Ishikawa (cell line): ENCODE measurements around the gene TRIM44.

Source experiments
- CEBPB ChIP-seq: IDR thresholded peaks from 2 replicates; pipeline ENCODE4 v1.6.1; 2012
- CREB1 ChIP-seq: IDR thresholded peaks from 2 replicates; pipeline ENCODE4 v1.6.1; 2012; ENCODE audit warnings: low read depth
- EGR1 ChIP-seq: IDR thresholded peaks from 2 replicates; pipeline ENCODE4 v1.6.1; 2012
- EP300 ChIP-seq: IDR thresholded peaks from 2 replicates; pipeline ENCODE4 v1.6.1; 2012; ENCODE audit warnings: borderline replicate concordance
- FOXM1 ChIP-seq: IDR thresholded peaks from 2 replicates; pipeline ENCODE4 v1.6.1; 2012; ENCODE audit warnings: low read depth, borderline replicate concordance
- NFIC ChIP-seq: IDR thresholded peaks from 2 replicates; pipeline ENCODE4 v1.6.1; 2012
- RAD21 ChIP-seq: IDR thresholded peaks from 2 replicates; pipeline ENCODE4 v1.6.1; 2012; ENCODE audit warnings: low read depth
- TAF1 ChIP-seq: IDR thresholded peaks from 2 replicates; pipeline ENCODE4 v1.6.1; 2012; ENCODE audit warnings: low read depth, mild to moderate bottlenecking
- TCF12 ChIP-seq: IDR thresholded peaks from 2 replicates; pipeline ENCODE4 v1.6.1; 2012; ENCODE audit warnings: low read depth
- TEAD4 ChIP-seq: IDR thresholded peaks from 2 replicates; pipeline ENCODE4 v1.6.1; 2012
- USF1 ChIP-seq: IDR thresholded peaks from 2 replicates; pipeline ENCODE4 v1.6.1; 2012
- YY1 ChIP-seq: IDR thresholded peaks from 2 replicates; pipeline ENCODE4 v1.6.1; 2012; ENCODE audit warnings: low read depth
- ZBTB7A ChIP-seq: IDR thresholded peaks from 2 replicates; pipeline ENCODE4 v1.6.1; 2012; ENCODE audit warnings: low read depth
- TF ChIP-seq, protein P1 (sequence below): IDR thresholded peaks from 2 replicates; pipeline ENCODE4 v1.6.1; 2012; ENCODE audit warnings: low read depth, mild to moderate bottlenecking
- TF ChIP-seq, protein P2 (sequence below): IDR thresholded peaks from 2 replicates; pipeline ENCODE4 v1.6.1; 2012

Gene TRIM44

GRCh38 chr11:35740061-35740799 is 77.7 kb downstream of the TRIM44 start:
- TF ChIP-seq YY1: no peak

- TF ChIP-seq USF1 (no peak), NFIC (no peak), EGR1 (no peak), RAD21 (no peak), TCF12 (no peak), CEBPB (no peak), FOXM1 (no peak), TAF1 (no peak), EP300 (no peak), ZBTB7A (no peak), CREB1 (no peak), TEAD4 (no peak)
- TF ChIP-seq, protein P1, sequence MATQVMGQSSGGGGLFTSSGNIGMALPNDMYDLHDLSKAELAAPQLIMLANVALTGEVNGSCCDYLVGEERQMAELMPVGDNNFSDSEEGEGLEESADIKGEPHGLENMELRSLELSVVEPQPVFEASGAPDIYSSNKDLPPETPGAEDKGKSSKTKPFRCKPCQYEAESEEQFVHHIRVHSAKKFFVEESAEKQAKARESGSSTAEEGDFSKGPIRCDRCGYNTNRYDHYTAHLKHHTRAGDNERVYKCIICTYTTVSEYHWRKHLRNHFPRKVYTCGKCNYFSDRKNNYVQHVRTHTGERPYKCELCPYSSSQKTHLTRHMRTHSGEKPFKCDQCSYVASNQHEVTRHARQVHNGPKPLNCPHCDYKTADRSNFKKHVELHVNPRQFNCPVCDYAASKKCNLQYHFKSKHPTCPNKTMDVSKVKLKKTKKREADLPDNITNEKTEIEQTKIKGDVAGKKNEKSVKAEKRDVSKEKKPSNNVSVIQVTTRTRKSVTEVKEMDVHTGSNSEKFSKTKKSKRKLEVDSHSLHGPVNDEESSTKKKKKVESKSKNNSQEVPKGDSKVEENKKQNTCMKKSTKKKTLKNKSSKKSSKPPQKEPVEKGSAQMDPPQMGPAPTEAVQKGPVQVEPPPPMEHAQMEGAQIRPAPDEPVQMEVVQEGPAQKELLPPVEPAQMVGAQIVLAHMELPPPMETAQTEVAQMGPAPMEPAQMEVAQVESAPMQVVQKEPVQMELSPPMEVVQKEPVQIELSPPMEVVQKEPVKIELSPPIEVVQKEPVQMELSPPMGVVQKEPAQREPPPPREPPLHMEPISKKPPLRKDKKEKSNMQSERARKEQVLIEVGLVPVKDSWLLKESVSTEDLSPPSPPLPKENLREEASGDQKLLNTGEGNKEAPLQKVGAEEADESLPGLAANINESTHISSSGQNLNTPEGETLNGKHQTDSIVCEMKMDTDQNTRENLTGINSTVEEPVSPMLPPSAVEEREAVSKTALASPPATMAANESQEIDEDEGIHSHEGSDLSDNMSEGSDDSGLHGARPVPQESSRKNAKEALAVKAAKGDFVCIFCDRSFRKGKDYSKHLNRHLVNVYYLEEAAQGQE: no peak
- TF ChIP-seq, protein P2, sequence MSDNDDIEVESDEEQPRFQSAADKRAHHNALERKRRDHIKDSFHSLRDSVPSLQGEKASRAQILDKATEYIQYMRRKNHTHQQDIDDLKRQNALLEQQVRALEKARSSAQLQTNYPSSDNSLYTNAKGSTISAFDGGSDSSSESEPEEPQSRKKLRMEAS: no peak
Observed at GRCh38 chr11:35742707-35743454, 80.3 kb downstream of the TRIM44 start.

DNA sequence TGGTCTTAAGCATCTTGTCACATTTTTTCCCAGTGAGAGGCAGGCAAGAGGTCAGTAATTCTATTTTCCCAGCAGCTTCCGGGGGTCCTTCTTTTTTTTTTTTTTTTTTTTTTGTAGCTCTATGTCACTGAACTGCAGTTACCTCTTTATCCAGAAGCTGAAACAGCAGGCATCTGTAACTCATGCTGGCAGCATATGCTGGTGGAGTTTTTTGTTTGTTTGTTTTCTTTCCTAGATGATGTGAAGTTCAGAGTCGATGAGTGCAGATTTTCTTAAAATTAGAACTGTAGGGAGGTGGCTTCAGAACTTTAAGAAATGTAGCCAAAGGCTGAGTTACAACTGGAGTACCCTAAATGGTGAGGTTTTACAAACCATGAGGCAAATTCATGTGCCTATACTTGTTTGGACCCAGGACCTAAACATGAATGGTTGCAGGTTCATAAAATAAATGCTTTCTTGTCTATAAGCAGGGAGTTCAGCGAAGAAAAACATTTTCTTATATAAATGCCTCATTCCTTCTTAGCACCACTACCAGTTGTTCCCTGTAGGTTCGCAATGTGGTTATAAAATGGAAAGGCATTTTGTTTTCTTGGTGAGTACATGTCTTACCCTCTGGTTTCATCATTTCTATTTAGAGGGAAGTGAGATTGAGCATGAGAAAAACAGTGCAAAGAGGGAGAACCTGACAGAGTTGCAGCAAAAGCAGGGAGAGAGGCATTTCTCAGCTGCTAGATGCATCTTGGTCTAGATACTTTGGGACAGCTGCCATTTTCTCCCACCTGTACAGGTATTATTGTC is 84.0 kb downstream of the TRIM44 start:
- TF ChIP-seq ZBTB7A (no peak), RAD21 (no peak), EP300 (no peak), CEBPB (no peak), EGR1 (no peak), NFIC (no peak), FOXM1 (no peak), TEAD4 (no peak), TAF1 (no peak), CREB1 (no peak)
- TF ChIP-seq, protein P2: no peak

GRCh38 chr11:35747668-35748067 is 85.1 kb downstream of the TRIM44 start:
- TF ChIP-seq CEBPB (no peak), YY1 (no peak), FOXM1 (no peak), EP300 (no peak), EGR1 (no peak), NFIC (no peak), USF1 (no peak), RAD21 (no peak), TCF12 (no peak), TEAD4 (no peak), CREB1 (no peak)
- TF ChIP-seq, protein P2: no peak
- TF ChIP-seq, protein P1: no peak

- TF ChIP-seq TEAD4 (no peak), EGR1 (no peak), FOXM1 (no peak), ZBTB7A (no peak), EP300 (no peak), RAD21 (no peak), TCF12 (no peak), YY1 (no peak), TAF1 (no peak)
- TF ChIP-seq, protein P1: no peak
- TF ChIP-seq, protein P2: no peak
Observed at GRCh38 chr11:35748644-35749043, 86.1 kb downstream of the TRIM44 start.
